NCI-H526 (cell line): ENCODE results near the gene SCUBE3.

ENCODE experiments used
- DNase-seq, 2 experiments: peaks; one replicate each; lab custom pipeline; 2025; lab: John Stamatoyannopoulos, UW

The SCUBE3 gene

GRCh38 chr6:35213824-35214756 is at the start of gene SCUBE3:
Gene SCUBE3, plus strand, starts transcription at chr6:35213956. Its CDS starts 463 bp downstream, at chr6:35214419.
- peak in 1 of 2 experiments; percentile 68 for DNase-seq

DNA sequence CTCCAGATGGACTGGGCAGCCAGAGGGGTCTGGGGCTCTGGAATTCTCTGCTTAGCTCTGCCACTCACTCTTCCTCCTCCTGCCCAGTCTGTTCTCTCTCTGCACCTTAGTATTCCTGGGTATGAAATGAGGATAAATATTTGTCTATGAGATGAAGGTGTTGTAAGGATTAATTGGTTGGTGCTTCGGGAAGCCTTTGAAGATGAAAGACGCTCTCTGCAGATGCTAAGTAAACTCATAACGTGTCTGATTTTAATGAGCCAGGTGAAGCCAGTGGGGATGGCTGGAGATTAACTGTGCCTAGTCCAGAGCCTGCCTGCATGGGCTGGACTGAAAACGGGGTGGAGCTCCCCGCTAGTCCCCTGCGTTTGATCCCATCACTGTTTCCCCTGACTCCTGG is 49.5 kb upstream of the SCUBE3 start:
- no peak for DNase-seq

- no peak for DNase-seq
These were observed 48.9 kb upstream of the SCUBE3 start for GRCh38 chr6:35164868-35165267.

DNA sequence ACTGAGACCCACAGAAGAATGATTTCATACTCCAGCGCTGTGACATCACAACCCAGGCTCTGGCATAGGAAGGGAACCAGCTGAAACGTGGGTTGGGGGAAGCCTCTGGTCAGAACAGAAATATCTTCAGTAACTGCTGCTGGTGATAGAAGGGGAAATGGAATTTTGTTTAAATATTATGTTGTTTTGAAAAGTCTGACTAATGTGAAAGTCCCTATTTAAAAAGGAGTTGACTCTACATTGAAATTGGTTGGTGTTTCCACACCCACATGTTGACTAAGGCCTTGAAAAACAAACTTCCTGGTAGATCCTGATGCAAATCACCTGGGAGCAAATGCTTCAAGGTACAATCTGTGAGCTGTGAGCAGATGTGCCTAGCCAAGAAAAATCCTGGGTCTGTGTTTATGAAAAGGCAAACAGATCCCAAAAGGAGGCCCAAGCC is 48.1 kb upstream of the SCUBE3 start:
- peak; percentile 68 to 75 for DNase-seq

GRCh38 chr6:35166116-35166515 is 47.6 kb upstream of the SCUBE3 start:
- no peak for DNase-seq

- DNase-seq, result no peak
These were observed 47.2 kb upstream of the SCUBE3 start for GRCh38 chr6:35166520-35166919.

GRCh38 chr6:35167505-35167904 is 46.3 kb upstream of the SCUBE3 start:
- DNase-seq, result no peak

GRCh38 chr6:35168461-35168861 is 45.3 kb upstream of the SCUBE3 start:
- no peak for DNase-seq

DNA sequence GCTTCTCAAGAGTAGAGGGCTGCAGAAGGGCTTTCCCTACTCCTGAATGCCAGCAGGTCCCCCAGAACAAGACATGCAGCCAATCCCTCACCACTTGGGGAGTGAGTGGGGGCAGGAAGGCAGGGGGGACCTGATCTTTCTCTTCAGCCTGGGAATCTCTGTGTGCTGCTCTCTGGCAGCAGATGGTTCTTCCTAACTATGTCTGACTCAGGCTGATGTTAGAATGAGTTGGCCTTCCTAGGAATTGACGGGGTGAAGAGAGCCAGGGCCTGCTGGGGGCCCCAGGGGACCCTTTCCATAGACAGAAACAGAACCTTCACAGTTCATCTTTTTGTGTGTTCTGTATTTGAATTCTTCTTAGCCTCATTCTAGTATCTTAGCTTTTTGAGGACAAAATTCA is 43.6 kb upstream of the SCUBE3 start:
- no peak for DNase-seq

DNA sequence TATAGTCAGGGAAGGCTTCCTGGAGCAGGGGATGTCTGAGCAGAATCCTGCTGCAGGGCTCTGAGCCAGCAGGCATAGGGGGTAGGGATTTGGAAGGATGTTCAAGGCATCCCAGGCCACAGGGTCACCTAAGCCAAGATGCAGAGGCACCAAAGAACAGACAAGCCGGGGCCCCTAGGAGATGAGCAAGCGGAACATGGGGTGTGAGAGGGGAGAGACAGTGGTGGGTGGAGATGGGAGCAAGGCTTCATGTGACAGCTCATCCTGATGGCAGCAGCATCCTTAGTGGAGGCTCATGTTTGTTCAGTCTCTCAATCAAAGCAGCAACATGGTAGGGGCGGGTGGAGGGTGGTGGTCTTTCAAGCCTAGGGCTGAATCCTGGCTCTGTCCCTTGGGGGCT is 42.9 kb upstream of the SCUBE3 start:
- no peak for DNase-seq

- no peak for DNase-seq
These were observed 40.7 kb upstream of the SCUBE3 start for GRCh38 chr6:35173044-35173426.

DNA sequence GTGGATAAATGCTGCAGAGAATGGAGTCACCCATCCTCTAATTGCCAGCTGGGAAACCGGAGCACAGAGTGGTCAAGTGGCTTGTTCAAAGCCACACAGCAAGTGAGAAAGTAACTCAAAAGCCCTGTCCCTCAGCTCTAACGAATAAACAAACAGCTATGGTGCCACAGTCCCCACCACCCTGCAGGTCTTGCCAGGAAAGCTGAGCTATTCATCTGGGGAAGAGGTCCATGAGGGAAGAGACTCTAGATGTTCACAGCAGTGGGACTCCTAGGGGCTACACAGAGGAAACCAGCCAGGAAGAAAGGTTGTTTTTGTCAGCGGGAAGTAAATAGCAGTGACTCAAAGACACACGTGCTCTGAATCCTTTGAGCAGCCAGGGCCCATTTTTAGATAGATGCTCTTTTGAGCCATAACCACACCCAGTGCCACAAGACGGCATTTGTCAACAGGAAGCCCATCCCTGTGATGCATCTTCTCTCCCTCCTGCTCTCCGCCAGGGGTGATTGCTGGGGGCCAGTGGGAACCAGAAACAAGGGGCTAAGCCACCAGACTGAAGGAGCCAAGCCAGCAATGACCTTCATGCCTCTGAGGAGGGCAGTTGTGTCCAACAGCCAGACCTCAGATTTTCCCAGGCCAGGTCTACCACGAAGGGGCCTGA is 40.2 kb upstream of the SCUBE3 start:
- DNase-seq, result no peak

DNA sequence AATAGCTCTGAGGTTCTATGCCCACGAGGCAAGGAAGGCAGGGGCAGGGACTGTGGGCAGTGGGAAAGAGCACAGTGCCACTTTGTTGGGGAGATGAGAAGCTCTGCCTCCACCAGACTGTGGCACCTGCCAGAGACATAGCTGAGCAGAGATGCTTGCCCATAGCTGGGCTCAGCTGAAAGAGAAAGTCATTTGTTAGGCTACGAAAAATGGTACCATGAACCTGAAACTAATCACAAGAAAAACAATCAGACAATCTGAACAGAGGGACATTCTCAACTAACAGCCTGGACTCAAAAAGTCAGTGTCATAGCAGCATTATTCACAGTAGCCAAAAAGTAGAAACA is 39.7 kb upstream of the SCUBE3 start:
- DNase-seq, result no peak

GRCh38 chr6:35174501-35174900 is 39.3 kb upstream of the SCUBE3 start:
- DNase-seq, result no peak

DNA sequence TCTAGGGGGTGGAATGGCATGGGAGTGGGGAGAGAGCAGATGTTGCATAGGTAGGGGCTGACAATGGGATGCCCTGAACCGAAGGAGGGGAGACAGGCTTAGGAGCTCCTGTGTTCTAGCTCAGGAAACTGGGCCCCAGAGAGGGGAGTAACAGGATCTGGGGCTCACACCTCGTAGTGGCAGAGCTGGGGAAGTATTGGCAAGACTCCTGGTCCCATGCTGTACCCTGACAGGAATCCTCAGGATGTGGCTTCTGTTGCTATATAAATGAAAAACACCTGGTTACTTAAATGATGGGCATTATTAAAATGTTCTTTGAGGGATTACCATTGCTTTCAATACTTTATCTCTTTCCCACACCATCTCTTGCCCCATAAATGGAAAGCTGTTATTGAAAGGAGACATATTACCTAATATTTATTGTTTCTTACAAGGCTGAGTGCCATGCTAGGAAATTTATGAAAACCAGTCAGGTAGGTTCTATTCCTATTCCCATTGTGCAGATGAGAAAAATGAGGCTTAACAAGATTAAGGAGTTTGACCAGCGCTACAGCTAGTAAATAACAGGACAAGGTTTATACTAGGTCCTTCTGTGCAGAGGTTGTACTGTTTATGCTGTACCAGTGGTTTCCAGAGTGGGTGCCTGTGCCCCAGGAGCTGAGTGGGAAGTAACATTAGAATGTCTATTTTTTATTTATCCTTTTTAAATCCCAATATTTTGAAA is 37.3 kb upstream of the SCUBE3 start:
- no peak for DNase-seq

- no peak for DNase-seq
These were observed 36.6 kb upstream of the SCUBE3 start for GRCh38 chr6:35177157-35177556.

DNA sequence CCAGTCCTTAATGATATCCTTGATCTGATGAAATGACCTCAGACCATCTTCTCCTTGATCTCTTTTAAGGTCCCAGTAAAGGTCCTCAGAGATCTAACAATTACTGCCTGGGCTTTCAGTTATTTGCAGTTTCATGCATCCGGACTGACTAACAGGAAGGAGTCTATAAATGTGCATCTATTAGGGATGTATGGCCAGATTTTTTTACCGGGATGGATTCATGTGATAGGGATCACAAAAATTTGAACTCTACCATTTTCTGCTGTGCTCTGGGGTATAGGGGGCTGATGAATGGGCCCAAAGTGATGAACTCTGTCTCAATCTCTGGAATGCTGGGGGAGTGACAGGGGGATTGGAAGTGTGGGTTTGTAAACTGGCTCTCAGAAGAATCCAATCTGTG is 36.2 kb upstream of the SCUBE3 start:
- no peak for DNase-seq

DNA sequence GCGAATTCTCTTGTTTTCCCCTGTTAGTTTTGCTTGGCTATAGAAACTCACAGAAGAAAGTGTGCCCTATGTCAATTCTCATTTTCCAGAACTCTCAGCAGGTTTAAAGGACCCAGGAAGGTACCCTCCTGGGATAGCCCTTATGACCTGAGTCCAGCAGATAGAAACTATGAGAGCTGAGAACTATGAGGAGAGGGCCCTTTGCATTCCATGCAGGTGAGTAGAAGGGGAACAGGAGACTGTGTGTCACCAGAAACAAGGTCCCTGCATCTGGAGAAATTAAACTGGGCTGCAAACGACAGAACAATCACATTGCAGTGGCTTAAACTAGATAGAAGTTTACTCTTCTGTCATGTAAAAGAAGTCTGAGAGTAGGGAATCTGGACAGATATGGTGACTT is 35.7 kb upstream of the SCUBE3 start:
- DNase-seq, result no peak

- DNase-seq, result no peak
These were observed 34.6 kb upstream of the SCUBE3 start for GRCh38 chr6:35178932-35179832.

DNA sequence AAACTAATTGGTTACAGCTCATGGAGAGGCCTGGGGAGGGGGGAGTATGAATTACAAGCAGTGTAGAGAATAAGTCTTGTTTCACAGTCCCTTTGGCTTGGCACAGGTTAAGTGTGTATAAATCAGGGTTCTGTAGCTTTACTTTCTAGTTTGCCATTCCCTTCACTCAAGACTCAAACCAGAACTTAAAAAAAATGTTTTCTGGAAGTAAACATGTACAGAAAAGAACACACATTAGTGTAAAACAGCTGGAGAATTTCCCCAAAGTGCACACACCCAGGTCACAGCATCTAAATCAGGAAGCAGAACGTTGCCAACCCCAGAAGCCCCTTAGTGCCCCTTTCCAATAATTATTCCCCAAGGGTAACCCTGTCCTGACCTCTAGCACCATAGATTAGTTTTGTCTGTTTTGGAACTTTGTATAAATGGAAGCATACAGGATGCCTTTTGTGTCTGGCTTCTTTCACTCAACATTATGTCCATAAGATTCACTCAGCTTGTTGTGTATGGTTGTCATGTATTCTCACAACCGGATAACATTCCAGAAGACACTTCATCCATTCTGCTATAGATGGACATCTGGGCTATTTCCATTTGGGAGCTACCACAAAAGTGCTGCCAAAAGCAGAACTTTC is 33.7 kb upstream of the SCUBE3 start:
- no peak for DNase-seq

DNA sequence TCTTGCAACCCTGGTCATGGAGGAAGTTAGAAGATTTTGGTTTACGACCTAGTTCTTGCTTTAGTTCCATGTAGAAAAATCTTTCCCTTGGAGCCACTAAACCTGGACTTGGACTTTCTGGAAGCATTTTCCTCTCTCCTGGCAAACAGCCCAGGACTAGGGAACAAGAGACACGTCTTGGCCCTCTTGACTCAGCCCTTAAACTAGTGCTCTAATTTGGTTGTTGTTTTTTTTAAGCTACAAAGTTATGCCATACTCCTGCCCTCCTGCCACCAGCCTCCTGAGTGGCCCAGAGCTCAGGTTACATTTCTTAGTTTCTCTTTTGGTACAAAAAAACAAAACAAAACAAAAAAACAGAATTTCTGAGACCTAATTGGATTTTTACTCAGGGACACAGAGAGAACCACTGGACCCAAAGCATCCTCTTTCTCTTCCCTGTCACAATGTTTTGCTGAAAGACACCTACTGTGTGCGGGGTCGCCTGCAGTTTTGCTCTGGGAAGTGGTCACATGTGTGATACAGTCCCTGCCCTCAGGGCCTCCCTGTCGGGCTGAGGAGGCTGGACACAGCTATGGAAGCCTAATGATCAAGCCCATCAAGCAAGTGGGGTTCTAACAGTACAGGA is 32.3 kb upstream of the SCUBE3 start:
- no peak for DNase-seq
